HCT116 (cell line): ENCODE results near the gene KMT5C. TPM values are rescaled to one million over a fixed set of nuclear protein-coding genes. Genes with fewer than 3 reads are reported as not detected.

Experiments used
- ATAC-seq: fragments of 200-7000 bp; cut with Tn5 transposase; 2 replicates; pipeline ENCODE4 v1.9.1; 2020; ENCODE audit warnings: mild to moderate bottlenecking, moderate library complexity
- BruUV-seq: library from RNA; stranded (reverse); fragments of 400-500 nt; replicated peaks from 2 replicates; lab custom pipeline; 2021; lab: Mats Ljungman, UMichigan
- CTCF ChIA-PET: fragments of 300-600 bp; sonication (Branson Sonifier 250); formaldehyde crosslinking; loops from one replicate; lab custom pipeline; 2021; ENCODE audit warnings: antibody characterized with exemption; lab: Charles Lee
- POLR2A ChIA-PET: fragments of 300-600, 350-600 bp; sonication (Branson Sonifier 250); formaldehyde crosslinking; loops from one replicate; lab custom pipeline; 2021; ENCODE audit warnings: antibody characterized with exemption; lab: Charles Lee
- RAD21 ChIA-PET, 2 experiments: fragments of 300-600 bp; sonication (Branson Sonifier 250); formaldehyde crosslinking; loops; one replicate each; lab custom pipeline; 2023; ENCODE audit warnings: low total read pairs in 2 of 2; ENCODE audit not compliant: uncharacterized antibody in 2 of 2, unreplicated experiment in 2 of 2, low non-redundant PET in 1 of 2; lab: Charles Lee
- DNase-seq: peaks from one replicate; pipeline ENCODE4 v3.0.0-alpha.2; 2010; ENCODE audit warnings: low read depth, low spot score
- H2AFZ ChIP-seq: fragments of 200-600 bp; shearing (Covaris generic), sonication (generic); 2 replicates; pipeline ENCODE4 v1.6.1; 2017; ENCODE audit warnings: low read depth, mixed run types, mixed read lengths, antibody characterized with exemption, low read length; ENCODE audit not compliant: poor library complexity, severe bottlenecking
- H3K27ac ChIP-seq: 2 replicates; pipeline ENCODE4 v1.5.1; 2012; ENCODE audit warnings: low read depth, low read length
- H3K27me3 ChIP-seq: fragments of 200-600 bp; sonication (generic); 2 replicates; pipeline ENCODE4 v1.6.1; 2016; ENCODE audit warnings: mixed run types, low read length, mixed read lengths; ENCODE audit not compliant: insufficient read depth
- H3K36me3 ChIP-seq, 2 experiments: fragments of 200-500 bp in 1 of 2; fragments of 200-600 bp in 1 of 2; sonication (Bioruptor generic) in 1 of 2; sonication (generic) in 1 of 2; 2 replicates each; pipeline versions ENCODE4 v1.5.1 to v1.6.1; 2014 to 2016; ENCODE audit warnings: low read length in 2 of 2, inconsistent platforms in 1 of 2, mixed read lengths in 1 of 2, mixed run types in 1 of 2; ENCODE audit not compliant: insufficient read depth in 2 of 2, control insufficient read depth in 1 of 2
- H3K4me1 ChIP-seq, 2 experiments: fragments of 200-600 bp in 1 of 2; sonication (generic) in 1 of 2; 2 replicates each; pipeline versions ENCODE4 v1.5.1 to v1.6.1; 2012 to 2017; ENCODE audit warnings: low read length in 2 of 2, inconsistent platforms in 1 of 2, mild to moderate bottlenecking in 1 of 2, mixed read lengths in 1 of 2, mixed run types in 1 of 2, moderate library complexity in 1 of 2; ENCODE audit not compliant: insufficient read depth in 2 of 2, control insufficient read depth in 1 of 2
- H3K4me2 ChIP-seq: fragments of 200-600 bp; sonication (generic); 2 replicates; pipeline ENCODE4 v1.6.1; 2017; ENCODE audit warnings: mixed run types, low read length, mixed read lengths
- H3K4me3 ChIP-seq, 2 experiments: fragments of 200-600 bp in 1 of 2; sonication (generic) in 1 of 2; replicated peaks in 1 of 2; 2 replicates each; pipeline ENCODE4 v1.5.1; 2011 to 2016; ENCODE audit warnings: low read length in 2 of 2, control low read depth in 1 of 2, low read depth in 1 of 2, mild to moderate bottlenecking in 1 of 2, mixed read lengths in 1 of 2, mixed run types in 1 of 2
- H3K79me2 ChIP-seq: fragments of 200-600 bp; sonication (generic); 2 replicates; pipeline ENCODE4 v1.6.1; 2017; ENCODE audit warnings: mild to moderate bottlenecking, mixed run types, low read length, moderate library complexity, mixed read lengths; ENCODE audit not compliant: insufficient read depth
- H3K9ac ChIP-seq: fragments of 200-600 bp; sonication (generic); 2 replicates; pipeline ENCODE4 v1.6.1; 2016; ENCODE audit warnings: low read length, mixed read lengths
- H3K9me2 ChIP-seq: fragments of 200-600 bp; sonication (generic), shearing (Covaris generic); 2 replicates; pipeline ENCODE4 v1.6.1; 2017; ENCODE audit warnings: mixed run types, mild to moderate bottlenecking, moderate library complexity; ENCODE audit not compliant: insufficient read depth
- H3K9me3 ChIP-seq, 2 experiments: fragments of 200-500 bp in 1 of 2; fragments of 200-600 bp in 1 of 2; sonication (Bioruptor generic) in 1 of 2; sonication (generic) in 1 of 2; 2 replicates each; pipeline ENCODE4 v1.6.1; 2014 to 2017; ENCODE audit warnings: low read length in 2 of 2, mixed read lengths in 2 of 2, inconsistent platforms in 1 of 2, low read depth in 1 of 2, mild to moderate bottlenecking in 1 of 2, mixed run types in 1 of 2, moderate library complexity in 1 of 2; ENCODE audit not compliant: control insufficient read depth in 1 of 2, insufficient read depth in 1 of 2
- H4K20me1 ChIP-seq: fragments of 200-600 bp; sonication (generic), shearing (Covaris generic); 2 replicates; pipeline ENCODE4 v1.6.1; 2017; ENCODE audit warnings: mixed run types, mild to moderate bottlenecking, moderate library complexity; ENCODE audit not compliant: insufficient read depth
- CEBPB ChIP-seq: IDR thresholded peaks from 2 replicates; pipeline ENCODE4 v1.6.1; 2012; ENCODE audit warnings: low read depth
- RAD21 ChIP-seq: IDR thresholded peaks from 2 replicates; pipeline ENCODE4 v1.6.1; 2012; ENCODE audit warnings: low read depth, mild to moderate bottlenecking
- SP1 ChIP-seq: IDR thresholded peaks from 2 replicates; pipeline ENCODE4 v1.6.1; 2012; ENCODE audit warnings: low read depth
- TCF7L2 ChIP-seq: IDR thresholded peaks from 2 replicates; pipeline ENCODE4 v1.7.0; 2011; ENCODE audit warnings: borderline replicate concordance, inconsistent platforms; ENCODE audit not compliant: insufficient read depth, insufficient read length; ENCODE audit errors: extremely low read depth
- ZBTB33 ChIP-seq: IDR thresholded peaks from 2 replicates; pipeline ENCODE4 v1.6.1; 2011; ENCODE audit warnings: mild to moderate bottlenecking, low read length, moderate library complexity; ENCODE audit not compliant: insufficient replicate concordance; ENCODE audit errors: extremely low read depth
- intact Hi-C: fragments of 100-400 bp; cut with micrococcal nuclease; formaldehyde crosslinking; loops from 2 replicates; pipeline ENCODE4 v1.10.0; 2022
- total RNA-seq: library from RNA; stranded (reverse); gene quantifications from one replicate; pipeline ENCODE4 v1.2.1, GENCODE V29; 2021; ENCODE audit not compliant: unreplicated experiment

Gene KMT5C
- total RNA-seq, 1 experiment from 2014 or later, result 27.5 TPM

- intact Hi-C loops, result no loop called here
- DNase-seq (no peak), ATAC-seq (no peak)
- H3K79me2 ChIP-seq, result no peaks in the 10 kb centered on the region
- no peaks in the 10 kb centered on the region for H4K20me1 ChIP-seq
- H3K4me2 ChIP-seq, result no peak overlapping the region
- H3K9ac ChIP-seq, result no peak overlapping the region
- no peaks in the 10 kb centered on the region for H3K9me2 ChIP-seq
- ChIA-PET RAD21 (interaction anchor here in 1 of 2 experiments (0.7 kb wide), 1 partner anchor 73 kb away, joined by 11 read pairs; no protein-coding TSS in a partner anchor), POLR2A (interaction anchor here (0.8 kb wide), 1 partner anchor 32 kb away, joined by 3 read pairs; the partner anchor contains the start of gene HSPBP1), CTCF (interaction anchor here (1.7 kb wide), 1 partner anchor 10 kb away, joined by 7 read pairs; no protein-coding TSS in a partner anchor)
- H3K4me1 ChIP-seq, result no peaks in the 10 kb centered on the region
- no peak overlapping the region for H3K27ac ChIP-seq
- H3K9me3 ChIP-seq, result no peaks in the 10 kb centered on the region
- no TSS peak for BruUV-seq
- TF ChIP-seq RAD21 (no peak), CEBPB (no peak), TCF7L2 (no peak), ZBTB33 (no peak), SP1 (no peak)
- H3K4me3 ChIP-seq, result no peak overlapping the region
- no peaks in the 10 kb centered on the region for H3K27me3 ChIP-seq
- H3K36me3 ChIP-seq, result peaks cover 2 to 8% of the 10 kb centered on the region in 2 experiments; a peak in 3 of 4 replicates
- no peak overlapping the region for H2AFZ ChIP-seq
Measured at GRCh38 chr19:55311797-55312196, 27.9 kb upstream of the KMT5C start.
